Astrocyte of the cerebellum (primary cell): ENCODE measurements around the gene ENPP7.

ENCODE experiments used
- DNase-seq: peaks from one replicate; pipeline ENCODE4 v3.0.0-alpha.2; 2011; ENCODE audit warnings: low read depth
- H3K4me3 ChIP-seq: 2 replicates; pipeline ENCODE4 v1.5.1; 2011; ENCODE audit warnings: mild to moderate bottlenecking, low read depth, low read length, moderate library complexity
- CTCF ChIP-seq: IDR thresholded peaks from 2 replicates; pipeline ENCODE4 v1.5.1; 2012; ENCODE audit warnings: low read length, low read depth, moderate library complexity, mild to moderate bottlenecking; ENCODE audit errors: missing control alignments
- in situ Hi-C: cut with HindIII; loops from 2 replicates; pipeline ENCODE4 v1.10.0; 2017; ENCODE audit warnings: low sequenced_read_pairs

Gene ENPP7

GRCh38 chr17:79720705-79721292 lies 9.9 kb upstream of the ENPP7 start:
- TF ChIP-seq CTCF, result no peak
- in situ Hi-C loops, result no loop called here
- no peak overlapping the region for H3K4me3 ChIP-seq
- no peak for DNase-seq

- in situ Hi-C loops, result no loop called here
- peak; percentile 44 for TF ChIP-seq CTCF
- DNase-seq, result no peak
- no peak overlapping the region for H3K4me3 ChIP-seq
These were observed 8.6 kb upstream of the ENPP7 start for GRCh38 chr17:79721993-79722671.

- in situ Hi-C loops, result no loop called here
- TF ChIP-seq CTCF, result no peak
- no peak overlapping the region for H3K4me3 ChIP-seq
- DNase-seq, result no peak
These were observed 8.0 kb upstream of the ENPP7 start for GRCh38 chr17:79722787-79723186.

- in situ Hi-C loops, result no loop called here
- TF ChIP-seq CTCF, result no peak
- H3K4me3 ChIP-seq, result no peak overlapping the region
- peak; percentile 86 for DNase-seq
These were observed 2.4 kb upstream of the ENPP7 start for GRCh38 chr17:79728169-79728907.

GRCh38 chr17:79728908-79729471 lies 1.8 kb upstream of the ENPP7 start:
- in situ Hi-C loops, result no loop called here
- DNase-seq, result no peak
- no peak overlapping the region for H3K4me3 ChIP-seq
- no peak for TF ChIP-seq CTCF

- no peak for DNase-seq
- in situ Hi-C loops, result no loop called here
These were observed 982 bp upstream of the ENPP7 start for GRCh38 chr17:79729761-79730160.

More at GRCh38 chr17:79729761-79730160, 982 bp upstream of the ENPP7 start:
- TF ChIP-seq CTCF, result no peak
- no peak overlapping the region for H3K4me3 ChIP-seq
